HT1080 (cell line): ENCODE measurements around the gene QPRT. TPM values are rescaled to one million over a fixed set of nuclear protein-coding genes. Genes with fewer than 3 reads are reported as not detected.
"Not testable (repeated sequence)": the region's sequence is repeated elsewhere in the genome, so short reads cannot be mapped to it uniquely, and the experiment has no call there.

ENCODE experiments used
- DNase-seq: peaks from one replicate; pipeline ENCODE4 v3.0.0-alpha.2; 2015; ENCODE audit warnings: low read depth
- total RNA-seq: library from RNA; depleted of rRNA; stranded (reverse); fragments of >200 nt; shearing (Covaris generic); gene quantifications from 2 replicates; pipeline ENCODE4 v1.2.3, GENCODE V29; 2014

Gene QPRT
- total RNA-seq, 1 experiment from 2014 or later: 1.8 TPM

GRCh38 chr16:29662000-29662728 lies 16.8 kb upstream of the QPRT start:
- no peak for DNase-seq

GRCh38 chr16:29662729-29663015 lies 16.3 kb upstream of the QPRT start:
- DNase-seq: no peak

GRCh38 chr16:29663016-29663806 lies 15.8 kb upstream of the QPRT start, which contains the start of gene SPN:
Gene SPN (plus strand): TSS chr16:29663247. CDS start chr16:29663729, 482 bp downstream.
- DNase-seq: no peak

- DNase-seq: no peak
Measured at GRCh38 chr16:29663807-29664090, 15.2 kb upstream of the QPRT start.

- DNase-seq: no peak
Measured at GRCh38 chr16:29664091-29664921, 14.7 kb upstream of the QPRT start.

- DNase-seq: no peak
Measured at GRCh38 chr16:29665294-29666077, 13.5 kb upstream of the QPRT start.

GRCh38 chr16:29667322-29667610 lies 11.7 kb upstream of the QPRT start:
- not testable (repeated sequence) for DNase-seq

- DNase-seq: no peak
Measured at GRCh38 chr16:29667755-29668154, 11.2 kb upstream of the QPRT start.

- no peak for DNase-seq
Measured at GRCh38 chr16:29668267-29668666, 10.7 kb upstream of the QPRT start.

- no peak for DNase-seq
Measured at GRCh38 chr16:29673501-29673900, 5.5 kb upstream of the QPRT start.

GRCh38 chr16:29674188-29674587 lies 4.8 kb upstream of the QPRT start:
- no peak for DNase-seq

GRCh38 chr16:29675811-29676643 lies 3.0 kb upstream of the QPRT start:
- no peak for DNase-seq

- DNase-seq: no peak
Measured at GRCh38 chr16:29676989-29677785, 1.8 kb upstream of the QPRT start.

GRCh38 chr16:29680180-29680598 lies 1.2 kb downstream of the QPRT start:
- DNase-seq: no peak

- no peak for DNase-seq
Measured at GRCh38 chr16:29683543-29684090, 4.6 kb downstream of the QPRT start.

GRCh38 chr16:29684679-29685078 lies 5.7 kb downstream of the QPRT start:
- DNase-seq: no peak

- no peak for DNase-seq
Measured at GRCh38 chr16:29686740-29687332, 7.9 kb downstream of the QPRT start.

- no peak for DNase-seq
Measured at GRCh38 chr16:29687755-29688154, 8.8 kb downstream of the QPRT start.

GRCh38 chr16:29688172-29688571 lies 9.2 kb downstream of the QPRT start:
- DNase-seq: no peak
